K562 (cell line): ENCODE measurements around the gene PRDM8. TPM values are rescaled to one million over a fixed set of nuclear protein-coding genes. Genes with fewer than 3 reads are reported as not detected.
A peak's percentile ranks its signal among the peaks of the same experiment; 100 is the strongest.

Experiments
- CCNT2 ChIP-seq: IDR thresholded peaks from 2 replicates; pipeline ENCODE4 v1.6.1; 2011; ENCODE audit warnings: borderline replicate concordance, low read depth, mild to moderate bottlenecking, moderate library complexity, mixed read lengths, low read length; ENCODE audit not compliant: insufficient read length; ENCODE audit errors: extremely low read depth
- FOXO4 ChIP-seq: fragments of 450-650 bp; formaldehyde crosslinking; IDR thresholded peaks from 2 replicates; pipeline ENCODE4 v1.4.0; 2020; ENCODE audit warnings: mild to moderate bottlenecking, moderate library complexity
- GTF2F1 ChIP-seq: IDR thresholded peaks from 2 replicates; pipeline ENCODE4 v1.6.1; 2011; ENCODE audit warnings: low read depth, low read length, improper control_type of control experiment
- IRF2 ChIP-seq: sonication (generic); formaldehyde crosslinking; IDR thresholded peaks from 2 replicates; pipeline ENCODE4 v1.8.1; 2022; ENCODE audit warnings: mild to moderate bottlenecking, missing genetic modification reagents
- KLF16 ChIP-seq: IDR thresholded peaks from 2 replicates; pipeline ENCODE4 v1.6.1; 2016; ENCODE audit warnings: antibody characterized with exemption
- LCOR ChIP-seq: sonication (generic); formaldehyde crosslinking; IDR thresholded peaks from 2 replicates; pipeline ENCODE4 v1.8.0; 2022; ENCODE audit warnings: mild to moderate bottlenecking, missing genetic modification reagents
- PRDM10 ChIP-seq: fragments of 450-650 bp; IDR thresholded peaks from 2 replicates; pipeline ENCODE4 v1.6.1; 2018; ENCODE audit not compliant: partially characterized antibody
- RBM15 ChIP-seq: fragments of 200-400 bp; formaldehyde crosslinking; IDR thresholded peaks from 2 replicates; pipeline ENCODE4 v1.6.1; 2018; ENCODE audit warnings: mild to moderate bottlenecking, low read length, moderate library complexity; ENCODE audit not compliant: insufficient read depth
- SRSF7 ChIP-seq: fragments of 200-400 bp; formaldehyde crosslinking; optimal IDR thresholded peaks from 2 replicates; pipeline ENCODE3; 2017; ENCODE audit warnings: mild to moderate bottlenecking, low read depth, low read length
- ZNF316 ChIP-seq: fragments of 450-650 bp; IDR thresholded peaks from 2 replicates; pipeline ENCODE4 v1.6.1; 2016
- polyA plus RNA-seq, 8 experiments: library from polyadenylated mRNA; depleted of rRNA in 4 of 8; stranded (reverse) in 5 of 8; unstranded in 3 of 8; fragments of >200 nt; fragmentation: Nextera tagmentation in 2 of 8; fragmentation: Illumina TruSeq in 1 of 8; extraction: Ambion mirVana in 2 of 8; extraction: Trizol in 1 of 8; gene quantifications; 2 replicates each; pipeline versions ENCODE4 v1.2.1 to v1.2.3, GENCODE V29; 2011 to 2014; ENCODE audit warnings: inconsistent platforms in 1 of 8, missing spikeins in 1 of 8
- total RNA-seq, 7 experiments: library from RNA; depleted of rRNA in 6 of 7; stranded (reverse); fragments of >200 nt in 6 of 7; fragmentation: Illumina TruSeq in 2 of 7; extraction: Trizol in 2 of 7; gene quantifications; 2 replicates each; pipeline versions ENCODE4 v1.2.1 to v1.2.3, GENCODE V29; 2011 to 2021; ENCODE audit warnings: low replicate concordance in 1 of 7
- TF ChIP-seq, protein P1 (sequence below): fragments of 450-650 bp; IDR thresholded peaks from 2 replicates; pipeline ENCODE4 v1.6.1; 2016; ENCODE audit warnings: mild to moderate bottlenecking, moderate library complexity

Gene PRDM8
- total and polyA plus RNA-seq, 9 of the 15 experiments (the other 6 are each of a cell fraction or from before 2014, with no cell fraction given) = 0.40 TPM; not detected in 8

GRCh38 chr4:80179637-80180161, 17.6 kb upstream of the PRDM8 start (continued):
- TF ChIP-seq, protein P1, sequence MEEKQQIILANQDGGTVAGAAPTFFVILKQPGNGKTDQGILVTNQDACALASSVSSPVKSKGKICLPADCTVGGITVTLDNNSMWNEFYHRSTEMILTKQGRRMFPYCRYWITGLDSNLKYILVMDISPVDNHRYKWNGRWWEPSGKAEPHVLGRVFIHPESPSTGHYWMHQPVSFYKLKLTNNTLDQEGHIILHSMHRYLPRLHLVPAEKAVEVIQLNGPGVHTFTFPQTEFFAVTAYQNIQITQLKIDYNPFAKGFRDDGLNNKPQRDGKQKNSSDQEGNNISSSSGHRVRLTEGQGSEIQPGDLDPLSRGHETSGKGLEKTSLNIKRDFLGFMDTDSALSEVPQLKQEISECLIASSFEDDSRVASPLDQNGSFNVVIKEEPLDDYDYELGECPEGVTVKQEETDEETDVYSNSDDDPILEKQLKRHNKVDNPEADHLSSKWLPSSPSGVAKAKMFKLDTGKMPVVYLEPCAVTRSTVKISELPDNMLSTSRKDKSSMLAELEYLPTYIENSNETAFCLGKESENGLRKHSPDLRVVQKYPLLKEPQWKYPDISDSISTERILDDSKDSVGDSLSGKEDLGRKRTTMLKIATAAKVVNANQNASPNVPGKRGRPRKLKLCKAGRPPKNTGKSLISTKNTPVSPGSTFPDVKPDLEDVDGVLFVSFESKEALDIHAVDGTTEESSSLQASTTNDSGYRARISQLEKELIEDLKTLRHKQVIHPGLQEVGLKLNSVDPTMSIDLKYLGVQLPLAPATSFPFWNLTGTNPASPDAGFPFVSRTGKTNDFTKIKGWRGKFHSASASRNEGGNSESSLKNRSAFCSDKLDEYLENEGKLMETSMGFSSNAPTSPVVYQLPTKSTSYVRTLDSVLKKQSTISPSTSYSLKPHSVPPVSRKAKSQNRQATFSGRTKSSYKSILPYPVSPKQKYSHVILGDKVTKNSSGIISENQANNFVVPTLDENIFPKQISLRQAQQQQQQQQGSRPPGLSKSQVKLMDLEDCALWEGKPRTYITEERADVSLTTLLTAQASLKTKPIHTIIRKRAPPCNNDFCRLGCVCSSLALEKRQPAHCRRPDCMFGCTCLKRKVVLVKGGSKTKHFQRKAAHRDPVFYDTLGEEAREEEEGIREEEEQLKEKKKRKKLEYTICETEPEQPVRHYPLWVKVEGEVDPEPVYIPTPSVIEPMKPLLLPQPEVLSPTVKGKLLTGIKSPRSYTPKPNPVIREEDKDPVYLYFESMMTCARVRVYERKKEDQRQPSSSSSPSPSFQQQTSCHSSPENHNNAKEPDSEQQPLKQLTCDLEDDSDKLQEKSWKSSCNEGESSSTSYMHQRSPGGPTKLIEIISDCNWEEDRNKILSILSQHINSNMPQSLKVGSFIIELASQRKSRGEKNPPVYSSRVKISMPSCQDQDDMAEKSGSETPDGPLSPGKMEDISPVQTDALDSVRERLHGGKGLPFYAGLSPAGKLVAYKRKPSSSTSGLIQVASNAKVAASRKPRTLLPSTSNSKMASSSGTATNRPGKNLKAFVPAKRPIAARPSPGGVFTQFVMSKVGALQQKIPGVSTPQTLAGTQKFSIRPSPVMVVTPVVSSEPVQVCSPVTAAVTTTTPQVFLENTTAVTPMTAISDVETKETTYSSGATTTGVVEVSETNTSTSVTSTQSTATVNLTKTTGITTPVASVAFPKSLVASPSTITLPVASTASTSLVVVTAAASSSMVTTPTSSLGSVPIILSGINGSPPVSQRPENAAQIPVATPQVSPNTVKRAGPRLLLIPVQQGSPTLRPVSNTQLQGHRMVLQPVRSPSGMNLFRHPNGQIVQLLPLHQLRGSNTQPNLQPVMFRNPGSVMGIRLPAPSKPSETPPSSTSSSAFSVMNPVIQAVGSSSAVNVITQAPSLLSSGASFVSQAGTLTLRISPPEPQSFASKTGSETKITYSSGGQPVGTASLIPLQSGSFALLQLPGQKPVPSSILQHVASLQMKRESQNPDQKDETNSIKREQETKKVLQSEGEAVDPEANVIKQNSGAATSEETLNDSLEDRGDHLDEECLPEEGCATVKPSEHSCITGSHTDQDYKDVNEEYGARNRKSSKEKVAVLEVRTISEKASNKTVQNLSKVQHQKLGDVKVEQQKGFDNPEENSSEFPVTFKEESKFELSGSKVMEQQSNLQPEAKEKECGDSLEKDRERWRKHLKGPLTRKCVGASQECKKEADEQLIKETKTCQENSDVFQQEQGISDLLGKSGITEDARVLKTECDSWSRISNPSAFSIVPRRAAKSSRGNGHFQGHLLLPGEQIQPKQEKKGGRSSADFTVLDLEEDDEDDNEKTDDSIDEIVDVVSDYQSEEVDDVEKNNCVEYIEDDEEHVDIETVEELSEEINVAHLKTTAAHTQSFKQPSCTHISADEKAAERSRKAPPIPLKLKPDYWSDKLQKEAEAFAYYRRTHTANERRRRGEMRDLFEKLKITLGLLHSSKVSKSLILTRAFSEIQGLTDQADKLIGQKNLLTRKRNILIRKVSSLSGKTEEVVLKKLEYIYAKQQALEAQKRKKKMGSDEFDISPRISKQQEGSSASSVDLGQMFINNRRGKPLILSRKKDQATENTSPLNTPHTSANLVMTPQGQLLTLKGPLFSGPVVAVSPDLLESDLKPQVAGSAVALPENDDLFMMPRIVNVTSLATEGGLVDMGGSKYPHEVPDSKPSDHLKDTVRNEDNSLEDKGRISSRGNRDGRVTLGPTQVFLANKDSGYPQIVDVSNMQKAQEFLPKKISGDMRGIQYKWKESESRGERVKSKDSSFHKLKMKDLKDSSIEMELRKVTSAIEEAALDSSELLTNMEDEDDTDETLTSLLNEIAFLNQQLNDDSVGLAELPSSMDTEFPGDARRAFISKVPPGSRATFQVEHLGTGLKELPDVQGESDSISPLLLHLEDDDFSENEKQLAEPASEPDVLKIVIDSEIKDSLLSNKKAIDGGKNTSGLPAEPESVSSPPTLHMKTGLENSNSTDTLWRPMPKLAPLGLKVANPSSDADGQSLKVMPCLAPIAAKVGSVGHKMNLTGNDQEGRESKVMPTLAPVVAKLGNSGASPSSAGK = no peak
- TF ChIP-seq RBM15 = no peak
- TF ChIP-seq GTF2F1 = no peak
- TF ChIP-seq IRF2 (CRISPR knock-in tag) = no peak
- no peak for TF ChIP-seq SRSF7
- TF ChIP-seq KLF16 = peak; percentile 96
- TF ChIP-seq ZNF316 = peak; percentile 37; the same call in 1 of the 2 replicates
- TF ChIP-seq LCOR (CRISPR knock-in tag) = peak; percentile 80
- TF ChIP-seq CCNT2 = peak; percentile 94
- TF ChIP-seq PRDM10 = peak; percentile 19
- TF ChIP-seq FOXO4 = no peak
